ENCODE data around the gene TCP11. TPM values are rescaled to one million over a fixed set of nuclear protein-coding genes. Genes with fewer than 3 reads are reported as not detected.

The TCP11 gene
- total and polyA plus RNA-seq, 2 of the 13 experiments (the other 11 are each of a cell fraction or from before 2014, with no cell fraction given): 0.04 TPM; not detected in 1

GRCh38 chr6:35080016-35080680, 61.0 kb downstream of the TCP11 start (continued):
- no peak for TF ChIP-seq PCBP2 (optimal IDR thresholded peaks at IDR 0.05; ENCODE audit: low read depth, low read length, poor library complexity, severe bottlenecking)

- CTCF ChIA-PET (ENCODE audit: low intra/inter-chr PET ratio, low total read pairs): no interaction called here
- no peaks in the 10 kb centered on the region for H3K79me2 ChIP-seq (ENCODE audit: insufficient read depth, low read length)
Measured at GRCh38 chr6:35079311-35080000, 61.7 kb downstream of the TCP11 start.

DNA sequence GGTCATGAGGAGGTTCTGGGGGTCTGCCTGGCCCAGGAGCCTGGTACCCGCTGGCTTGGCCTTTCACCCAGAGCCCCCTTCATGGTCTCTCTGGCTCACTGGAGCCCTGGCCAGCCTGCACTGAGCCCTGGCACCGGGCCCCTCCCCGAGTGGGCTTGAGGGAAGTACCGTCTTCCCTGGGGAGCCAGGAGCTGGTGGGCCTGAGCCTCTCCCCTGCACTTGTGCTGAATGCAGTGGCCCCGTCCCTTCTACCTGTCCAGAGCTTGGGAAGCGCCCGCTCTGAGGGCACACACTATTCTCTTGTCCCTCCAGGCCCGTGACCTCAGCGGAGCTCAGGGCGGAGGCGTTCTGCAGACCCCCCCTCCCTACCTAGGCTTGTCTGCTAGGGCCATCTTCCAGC, 62.2 kb downstream of the TCP11 start:
- no peak overlapping the region for H3K4me2 ChIP-seq (ENCODE audit: low read depth, low read length)
- POLR2A ChIA-PET: interaction anchor here (0.6 kb wide), 1 partner anchor 15 kb away, joined by 3 read pairs; no protein-coding TSS in a partner anchor
- FAIRE-seq: no peak
- TF ChIP-seq IKZF4 (CRISPR knock-in tag; IDR thresholded peaks at IDR 0.05; ENCODE audit: borderline replicate concordance, low read depth, not compliant biosample characterization): no peak
- TF ChIP-seq BRD4 (CRISPR knock-in tag; IDR thresholded peaks at IDR 0.05): no peak
- no peak for TF ChIP-seq NFRKB (IDR thresholded peaks at IDR 0.05)
- TF ChIP-seq ZNF790 (CRISPR knock-in tag; IDR thresholded peaks at IDR 0.05; ENCODE audit: borderline replicate concordance): no peak
- no peak for TF ChIP-seq DZIP1 (CRISPR knock-in tag; IDR thresholded peaks at IDR 0.05)
- no peak for TF ChIP-seq SP5 (CRISPR knock-in tag; IDR thresholded peaks at IDR 0.05; ENCODE audit: borderline replicate concordance, low read depth)
- TF ChIP-seq, protein P1, sequence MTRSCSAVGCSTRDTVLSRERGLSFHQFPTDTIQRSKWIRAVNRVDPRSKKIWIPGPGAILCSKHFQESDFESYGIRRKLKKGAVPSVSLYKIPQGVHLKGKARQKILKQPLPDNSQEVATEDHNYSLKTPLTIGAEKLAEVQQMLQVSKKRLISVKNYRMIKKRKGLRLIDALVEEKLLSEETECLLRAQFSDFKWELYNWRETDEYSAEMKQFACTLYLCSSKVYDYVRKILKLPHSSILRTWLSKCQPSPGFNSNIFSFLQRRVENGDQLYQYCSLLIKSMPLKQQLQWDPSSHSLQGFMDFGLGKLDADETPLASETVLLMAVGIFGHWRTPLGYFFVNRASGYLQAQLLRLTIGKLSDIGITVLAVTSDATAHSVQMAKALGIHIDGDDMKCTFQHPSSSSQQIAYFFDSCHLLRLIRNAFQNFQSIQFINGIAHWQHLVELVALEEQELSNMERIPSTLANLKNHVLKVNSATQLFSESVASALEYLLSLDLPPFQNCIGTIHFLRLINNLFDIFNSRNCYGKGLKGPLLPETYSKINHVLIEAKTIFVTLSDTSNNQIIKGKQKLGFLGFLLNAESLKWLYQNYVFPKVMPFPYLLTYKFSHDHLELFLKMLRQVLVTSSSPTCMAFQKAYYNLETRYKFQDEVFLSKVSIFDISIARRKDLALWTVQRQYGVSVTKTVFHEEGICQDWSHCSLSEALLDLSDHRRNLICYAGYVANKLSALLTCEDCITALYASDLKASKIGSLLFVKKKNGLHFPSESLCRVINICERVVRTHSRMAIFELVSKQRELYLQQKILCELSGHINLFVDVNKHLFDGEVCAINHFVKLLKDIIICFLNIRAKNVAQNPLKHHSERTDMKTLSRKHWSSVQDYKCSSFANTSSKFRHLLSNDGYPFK (CRISPR knock-in tag; IDR thresholded peaks at IDR 0.05; ENCODE audit: borderline replicate concordance): no peak

More at GRCh38 chr6:35079311-35080000, 61.7 kb downstream of the TCP11 start:
- TF ChIP-seq ARNTL (CRISPR knock-in tag; IDR thresholded peaks at IDR 0.05): no peak
- TF ChIP-seq ZNF550 (CRISPR knock-in tag; IDR thresholded peaks at IDR 0.05; ENCODE audit: borderline replicate concordance): no peak
- 95% methylated on average over 19 of the region's 23 CpGs for WGBS (ENCODE audit: low lambda C conversion rate)
- POLR2A ChIA-PET: interaction anchor here (0.6 kb wide), 1 partner anchor 15 kb away, joined by 3 read pairs; no protein-coding TSS in a partner anchor
- Histone ChIP-seq H3K36me3 (replicated peaks in 1 of 2; ENCODE audit: control insufficient read depth in 1 of 2, insufficient read depth in 2 of 2, low read length in 2 of 2) (peaks cover 24 to 32% of the 10 kb centered on the region in 2 experiments), H2AFZ (ENCODE audit: low read length) (no peak overlapping the region), H3K27ac (ENCODE audit: extremely low read length, insufficient read depth, low read length) (no peak overlapping the region), H3K9me3 (ENCODE audit: low read length) (no peaks in the 10 kb centered on the region), H3K4me2 (ENCODE audit: low read depth, low read length) (no peak overlapping the region), H3K27me3 (ENCODE audit: control insufficient read depth in 1 of 2, insufficient read depth in 2 of 2, low read length in 2 of 2) (no peaks in the 10 kb centered on the region), H4K20me1 (ENCODE audit: insufficient read depth, low read length) (no peaks in the 10 kb centered on the region), H3K9ac (ENCODE audit: insufficient read depth, low read depth, low read length) (no peak overlapping the region), H3K4me1 (ENCODE audit: insufficient read depth, low read length) (no peaks in the 10 kb centered on the region), H3K4me3 (replicated peaks in 1 of 3; ENCODE audit: insufficient read depth in 1 of 3, low read depth in 2 of 3, low read length in 3 of 3) (no peak overlapping the region)
- in situ Hi-C loops (cut with HindIII; ENCODE audit: extremely low pct_ligation_motif_present, low pct_unique_long_range_greater_than_20kb): no loop called here
- no peak for FAIRE-seq
- BruUV-seq (replicated peaks): no TSS peak
- no peak for DNase-seq (ENCODE audit: low spot score)
- intact Hi-C loops (cut with micrococcal nuclease; ENCODE audit: unreplicated experiment): no loop called here
- ATAC-seq: no peak

More for the DNA sequence above, 62.2 kb downstream of the TCP11 start:
- H3K27me3 ChIP-seq (ENCODE audit: control insufficient read depth in 1 of 2, insufficient read depth in 2 of 2, low read length in 2 of 2): no peaks in the 10 kb centered on the region
- CTCF ChIA-PET (ENCODE audit: low intra/inter-chr PET ratio, low total read pairs): no interaction called here
- DNase-seq (ENCODE audit: low spot score) (no peak), ATAC-seq (no peak)
- no peaks in the 10 kb centered on the region for H4K20me1 ChIP-seq (ENCODE audit: insufficient read depth, low read length)
- in situ Hi-C loops (cut with HindIII; ENCODE audit: extremely low pct_ligation_motif_present, low pct_unique_long_range_greater_than_20kb) (no loop called here), intact Hi-C loops (cut with micrococcal nuclease; ENCODE audit: unreplicated experiment) (no loop called here)
- H3K9me3 ChIP-seq (ENCODE audit: low read length): no peaks in the 10 kb centered on the region
- H2AFZ ChIP-seq (ENCODE audit: low read length): no peak overlapping the region
- 97% methylated on average over 10 of the region's 11 CpGs for WGBS (ENCODE audit: low lambda C conversion rate)
- H3K4me3 ChIP-seq (replicated peaks in 1 of 3; ENCODE audit: insufficient read depth in 1 of 3, low read depth in 2 of 3, low read length in 3 of 3): no peak overlapping the region
- H3K4me1 ChIP-seq (ENCODE audit: insufficient read depth, low read length): no peaks in the 10 kb centered on the region
- BruUV-seq (replicated peaks): no TSS peak
- no peaks in the 10 kb centered on the region for H3K79me2 ChIP-seq (ENCODE audit: insufficient read depth, low read length)
- H3K27ac ChIP-seq (ENCODE audit: extremely low read length, insufficient read depth, low read length): no peak overlapping the region
- no peak overlapping the region for H3K9ac ChIP-seq (ENCODE audit: insufficient read depth, low read depth, low read length)
- H3K36me3 ChIP-seq (replicated peaks in 1 of 2; ENCODE audit: control insufficient read depth in 1 of 2, insufficient read depth in 2 of 2, low read length in 2 of 2): peaks cover 23 to 32% of the 10 kb centered on the region in 2 experiments

All from HepG2 (cell line).